Transverse colon (tissue), 4 donors: Measurements from ENCODE around the gene PML. TPM values are rescaled to one million over a fixed set of nuclear protein-coding genes. Genes with fewer than 3 reads are reported as not detected.

Experiments
- DNase-seq: peaks from one replicate; pipeline ENCODE4 v3.0.0-alpha.2; 2019
- H3K27ac ChIP-seq, 4 donors: fragments of 200-600 bp; sonication (generic); 2 replicates each; pipeline ENCODE4 v1.5.1; 2016 to 2018; ENCODE audit warnings: inconsistent platforms in 4 of 4
- H3K27me3 ChIP-seq: fragments of 200-600 bp; sonication (generic); 2 replicates; pipeline ENCODE4 v1.5.1; 2017; ENCODE audit warnings: inconsistent platforms
- H3K36me3 ChIP-seq, 4 donors: fragments of 200-600 bp; sonication (generic); 2 replicates each; pipeline ENCODE4 v1.5.1; 2017 to 2019; ENCODE audit warnings: inconsistent platforms in 4 of 4
- H3K4me1 ChIP-seq, 4 donors: fragments of 200-600 bp; sonication (generic); 2 replicates each; pipeline ENCODE4 v1.5.1; 2017 to 2020; ENCODE audit warnings: inconsistent platforms in 4 of 4
- H3K4me3 ChIP-seq, 4 donors: fragments of 200-600 bp; sonication (generic); 1 replicate in 1 of 4; 2 replicates in 3 of 4; pipeline versions ENCODE4 v1.5.1 to v1.6.1; 2017 to 2019; ENCODE audit warnings: inconsistent platforms in 4 of 4
- H3K9me3 ChIP-seq, 2 donors: fragments of 200-600 bp; sonication (generic); 2 replicates each; pipeline ENCODE4 v1.5.1; 2017 to 2019; ENCODE audit warnings: inconsistent platforms in 2 of 2
- EP300 ChIP-seq: sonication (generic); formaldehyde crosslinking; IDR thresholded peaks from one replicate; pipeline ENCODE4 v1.6.1; 2017; ENCODE audit warnings: antibody characterized with exemption, low read depth
- POLR2A ChIP-seq: fragments of 450-650 bp; IDR thresholded peaks from one replicate; pipeline ENCODE4 v1.6.1; 2016; ENCODE audit warnings: antibody characterized with exemption, mild to moderate bottlenecking, moderate library complexity
- POLR2AphosphoS5 ChIP-seq, 3 donors: sonication (generic); formaldehyde crosslinking; IDR thresholded peaks; one replicate each; pipeline ENCODE4 v1.6.1; 2016; ENCODE audit warnings: antibody characterized with exemption in 3 of 3
- WGBS, 2 donors: methylation state at CpG; one replicate each; pipeline ENCODE4 v1.1.5; 2018; ENCODE audit warnings: low coverage in 1 of 2; 5-methylcytosine and 5-hydroxymethylcytosine counted together
- in situ Hi-C, 4 donors: fragments of 200-750 bp; cut with MboI; loops; one replicate each; pipeline versions ENCODE4 v1.15.0 to v1.15.1; 2017; ENCODE audit warnings: low sequenced_read_pairs in 3 of 4, low pct_ligation_motif_present in 1 of 4, low pct_unique_long_range_greater_than_20kb in 1 of 4
- intact Hi-C: fragments of 100-400 bp; cut with DNase I; formaldehyde crosslinking; loops from one replicate; pipeline ENCODE4 v1.15.1; 2023; ENCODE audit warnings: low total_unique reads
- total RNA-seq, 4 donors: library from RNA; depleted of rRNA; stranded (reverse); fragments of >200 nt; gene quantifications; one replicate each; pipeline ENCODE4 v1.1.0, GENCODE V29; 2016
- TF ChIP-seq, protein P1 (sequence below), 5 experiments: fragments of 200-600 bp in 3 of 5; fragments of 450-650 bp in 2 of 5; sonication (generic) in 3 of 5; IDR thresholded peaks; 1 replicate in 2 of 5; 2 replicates in 3 of 5; pipeline ENCODE4 v1.5.1; 2016 to 2017; ENCODE audit warnings: antibody characterized with exemption in 5 of 5, inconsistent platforms in 3 of 5, mild to moderate bottlenecking in 2 of 5, moderate library complexity in 1 of 5

PML gene
- total RNA-seq, 4 donors from 2014 or later = 35.1 to 128 (median 70.0) TPM

DNA sequence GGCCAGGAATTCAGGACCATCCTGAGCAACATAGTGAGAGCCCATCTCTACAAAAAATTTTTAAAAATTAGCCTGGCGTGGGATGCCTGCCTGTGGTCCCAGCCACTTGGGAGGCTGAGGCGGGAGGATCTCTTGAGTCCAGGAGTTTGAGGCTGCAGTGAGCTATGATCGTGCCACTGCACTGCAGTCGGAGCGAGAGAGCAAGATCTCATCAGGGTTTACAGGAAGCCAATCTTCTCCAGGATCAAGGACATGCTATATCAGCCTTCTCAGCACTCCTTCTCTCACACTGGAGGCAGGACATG, 2.0 kb upstream of the PML start:
- peaks cover 24 to 82% (median 56%) of the 10 kb centered on the region in 4 donors for H3K4me1 ChIP-seq
- DNase-seq = no peak
- H3K27ac ChIP-seq = peak overlapping the region; percentile 89 to 96 (median 93)
- WGBS, 2 donors = 75% methylated on average over 5 of the region's 5 CpGs; no CpG with 5 or more reads in 1 of the 2 donors
- TF ChIP-seq POLR2AphosphoS5 (IDR thresholded peaks at IDR 0.05) (no peak), POLR2A (no peak), EP300 (no peak)
- TF ChIP-seq, protein P1, sequence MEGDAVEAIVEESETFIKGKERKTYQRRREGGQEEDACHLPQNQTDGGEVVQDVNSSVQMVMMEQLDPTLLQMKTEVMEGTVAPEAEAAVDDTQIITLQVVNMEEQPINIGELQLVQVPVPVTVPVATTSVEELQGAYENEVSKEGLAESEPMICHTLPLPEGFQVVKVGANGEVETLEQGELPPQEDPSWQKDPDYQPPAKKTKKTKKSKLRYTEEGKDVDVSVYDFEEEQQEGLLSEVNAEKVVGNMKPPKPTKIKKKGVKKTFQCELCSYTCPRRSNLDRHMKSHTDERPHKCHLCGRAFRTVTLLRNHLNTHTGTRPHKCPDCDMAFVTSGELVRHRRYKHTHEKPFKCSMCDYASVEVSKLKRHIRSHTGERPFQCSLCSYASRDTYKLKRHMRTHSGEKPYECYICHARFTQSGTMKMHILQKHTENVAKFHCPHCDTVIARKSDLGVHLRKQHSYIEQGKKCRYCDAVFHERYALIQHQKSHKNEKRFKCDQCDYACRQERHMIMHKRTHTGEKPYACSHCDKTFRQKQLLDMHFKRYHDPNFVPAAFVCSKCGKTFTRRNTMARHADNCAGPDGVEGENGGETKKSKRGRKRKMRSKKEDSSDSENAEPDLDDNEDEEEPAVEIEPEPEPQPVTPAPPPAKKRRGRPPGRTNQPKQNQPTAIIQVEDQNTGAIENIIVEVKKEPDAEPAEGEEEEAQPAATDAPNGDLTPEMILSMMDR (IDR thresholded peaks at IDR 0.05) = peak in 2 of 5 experiments; percentile 8 to 13
- intact Hi-C loops = no loop called here
- in situ Hi-C loops = no loop called here
- no peaks in the 10 kb centered on the region for H3K36me3 ChIP-seq
- peak overlapping the region in 3 of 4 donors; percentile 84 to 98 (median 84) for H3K4me3 ChIP-seq
- no peaks in the 10 kb centered on the region for H3K27me3 ChIP-seq
- no peaks in the 10 kb centered on the region for H3K9me3 ChIP-seq

DNA sequence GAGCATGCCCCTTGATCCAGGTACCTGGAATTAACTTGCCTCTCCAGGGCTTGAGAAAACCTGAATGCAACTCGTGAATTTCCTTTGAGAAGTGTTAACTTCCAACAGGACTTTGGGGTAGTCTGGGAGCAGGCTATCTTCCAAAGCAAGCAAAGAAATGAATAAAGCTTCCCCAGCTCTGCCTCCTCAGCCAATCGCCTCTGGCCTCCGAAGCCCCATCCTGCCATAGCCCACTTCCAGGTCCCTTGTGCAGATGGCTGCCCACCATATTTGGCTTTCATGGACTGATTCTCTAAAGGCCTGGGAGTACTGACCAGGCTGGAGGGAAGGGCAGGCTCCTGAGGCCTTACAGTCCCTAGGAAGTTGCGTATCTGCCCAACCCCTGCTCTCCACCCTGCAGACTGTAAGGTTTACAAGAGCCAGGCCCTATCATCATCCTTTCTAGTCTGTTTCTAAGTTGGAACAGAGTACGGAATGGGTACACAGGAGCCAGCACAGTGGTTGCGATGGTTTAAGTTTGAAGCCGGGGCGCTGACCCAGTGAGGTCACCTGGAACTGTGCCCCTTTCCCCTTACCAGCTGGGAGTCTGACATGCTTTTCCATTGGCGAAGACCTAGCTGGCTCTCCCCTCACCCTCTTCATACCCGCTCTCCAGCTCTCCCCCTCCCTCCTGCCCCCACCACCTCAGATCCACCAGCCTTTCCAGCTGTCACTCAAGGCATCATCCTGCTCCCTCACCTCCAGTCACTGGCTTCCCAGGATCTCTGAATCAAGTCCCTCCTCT, 1.1 kb upstream of the PML start:
- 95% methylated on average over 10 of the region's 10 CpGs; no CpG with 5 or more reads in 1 of the 2 donors for WGBS, 2 donors
- peak overlapping the region in 2 of 4 donors; percentile 86 to 88 for H3K4me3 ChIP-seq
- in situ Hi-C loops = no loop called here
- no peaks in the 10 kb centered on the region for H3K9me3 ChIP-seq
- peaks cover 25 to 83% (median 59%) of the 10 kb centered on the region in 4 donors for H3K4me1 ChIP-seq
- intact Hi-C loops = no loop called here
- no peaks in the 10 kb centered on the region for H3K27me3 ChIP-seq
- DNase-seq = no peak
- TF ChIP-seq POLR2AphosphoS5 (IDR thresholded peaks at IDR 0.05) (no peak), EP300 (no peak), POLR2A (no peak)
- TF ChIP-seq, protein P1 (IDR thresholded peaks at IDR 0.05) = no peak
- peak overlapping the region; percentile 95 to 98 (median 96) for H3K27ac ChIP-seq
- H3K36me3 ChIP-seq = no peaks in the 10 kb centered on the region

DNA sequence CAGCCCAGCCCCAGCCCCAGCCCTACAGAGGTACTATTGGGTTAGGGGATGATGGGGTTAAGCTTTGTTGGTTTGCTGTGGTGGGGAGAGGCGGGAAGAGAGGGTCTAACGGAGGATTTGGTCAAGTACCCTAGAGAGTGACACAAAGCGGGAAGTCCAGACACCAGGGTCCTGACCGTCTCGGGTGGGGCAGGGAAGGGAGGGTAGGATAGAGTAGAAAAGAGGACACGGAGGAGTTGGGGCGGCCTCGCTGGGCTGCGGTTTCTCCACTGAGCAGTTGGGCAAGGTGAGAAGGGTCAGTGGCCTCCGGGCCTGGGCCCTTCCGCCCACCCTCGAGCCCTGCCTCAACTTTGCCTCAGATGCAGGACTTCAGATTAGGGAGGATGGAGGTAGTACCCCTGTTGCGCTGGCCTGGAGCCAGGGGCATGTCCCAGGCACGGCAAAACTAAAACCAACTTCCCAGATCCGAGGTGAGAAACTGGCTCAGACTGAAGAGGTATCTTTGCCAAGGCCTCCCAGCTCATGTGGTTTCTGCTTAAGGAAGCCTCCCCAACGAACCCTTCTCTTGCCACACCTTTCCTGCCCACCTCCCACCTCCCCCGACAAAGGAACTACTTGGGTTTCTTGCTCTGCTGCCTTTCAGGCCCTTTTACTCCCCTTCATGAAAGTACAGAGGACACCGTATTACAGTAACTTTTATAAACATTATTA, 551 bp downstream of the PML start:
- intact Hi-C loops (no loop called here), in situ Hi-C loops (no loop called here)
- Histone ChIP-seq H3K27me3 (no peaks in the 10 kb centered on the region), H3K9me3 (no peaks in the 10 kb centered on the region), H3K4me1 (peaks cover 25 to 83% (median 54%) of the 10 kb centered on the region in 4 donors), H3K4me3 (peak overlapping the region; percentile 79 to 88 (median 87)), H3K36me3 (peaks cover 0 to 4% (median 0%) of the 10 kb centered on the region in 4 donors), H3K27ac (peak overlapping the region; percentile 95 to 98 (median 96))
- TF ChIP-seq, protein P1 (IDR thresholded peaks at IDR 0.05) = no peak
- no peak for TF ChIP-seq POLR2AphosphoS5 (IDR thresholded peaks at IDR 0.05)
- WGBS, 2 donors = 0 to 1% methylated on average over 13 to 18 of the region's 18 CpGs
- DNase-seq = peak; percentile 42

DNA sequence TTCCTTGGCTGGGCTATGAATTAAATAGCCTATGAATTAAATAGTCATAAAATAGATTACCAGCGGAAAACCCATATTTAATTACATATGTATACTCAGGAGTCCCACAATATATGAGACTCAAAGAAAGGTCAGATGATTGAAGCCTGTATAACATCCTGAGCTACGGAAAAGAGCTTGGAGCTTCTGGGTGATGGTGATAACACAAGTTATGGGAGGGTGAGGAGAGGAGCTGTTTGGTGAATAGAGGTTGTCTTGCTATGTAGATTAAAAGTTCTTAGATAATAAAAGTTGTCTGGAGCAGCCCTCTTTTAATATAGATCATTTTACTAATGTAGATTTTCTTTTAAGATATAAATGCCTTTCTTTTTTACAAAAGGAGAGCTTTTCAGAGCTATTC, 1.8 kb downstream of the PML start:
- H3K27me3 ChIP-seq = no peaks in the 10 kb centered on the region
- peak overlapping the region in 3 of 4 donors; percentile 9 to 88 (median 79) for H3K4me3 ChIP-seq
- WGBS, 2 donors = 45 to 47% methylated on average over 2 of the region's 2 CpGs
- H3K36me3 ChIP-seq = peaks cover 0 to 4% (median 0%) of the 10 kb centered on the region in 4 donors
- H3K4me1 ChIP-seq = peaks cover 24 to 83% (median 53%) of the 10 kb centered on the region in 4 donors
- peak overlapping the region; percentile 95 to 98 (median 96) for H3K27ac ChIP-seq
- TF ChIP-seq POLR2A = no peak
- TF ChIP-seq, protein P1 (IDR thresholded peaks at IDR 0.05) = no peak
- no peak for TF ChIP-seq EP300
- TF ChIP-seq POLR2AphosphoS5 (IDR thresholded peaks at IDR 0.05) = no peak
- no peaks in the 10 kb centered on the region for H3K9me3 ChIP-seq
- intact Hi-C loops (no loop called here), in situ Hi-C loops (no loop called here)
- no peak for DNase-seq
